Measurements from ENCODE around the gene PLD1. TPM values are rescaled to one million over a fixed set of nuclear protein-coding genes. Genes with fewer than 3 reads are reported as not detected.

The PLD1 gene
- total RNA-seq, 1 donor from 2014 or later: 13.9 TPM

GRCh38 chr3:171585039-171585438, 225.2 kb downstream of the PLD1 start:
- H3K4me1 Mint-ChIP-seq (ENCODE audit: unreplicated experiment): no peaks in the 10 kb centered on the region
- H3K4me3 Mint-ChIP-seq (ENCODE audit: unreplicated experiment): no peak overlapping the region
- TF ChIP-seq CTCF (IDR thresholded peaks at IDR 0.05): no peak
- no peaks in the 10 kb centered on the region for H3K36me3 Mint-ChIP-seq (ENCODE audit: unreplicated experiment)
- no peaks in the 10 kb centered on the region for H3K9me3 Mint-ChIP-seq (ENCODE audit: unreplicated experiment)
- peaks cover 4% of the 10 kb centered on the region for H3K27me3 Mint-ChIP-seq (ENCODE audit: unreplicated experiment)
- H3K27ac Mint-ChIP-seq (ENCODE audit: unreplicated experiment): no peak overlapping the region
- DNase-seq (ENCODE audit: extremely low spot score, unreplicated experiment): no peak

- Mint-ChIP-seq H3K27me3 (ENCODE audit: unreplicated experiment) (peaks cover 4% of the 10 kb centered on the region), H3K4me3 (ENCODE audit: unreplicated experiment) (no peak overlapping the region), H3K9me3 (ENCODE audit: unreplicated experiment) (no peaks in the 10 kb centered on the region), H3K4me1 (ENCODE audit: unreplicated experiment) (no peaks in the 10 kb centered on the region), H3K27ac (ENCODE audit: unreplicated experiment) (no peak overlapping the region), H3K36me3 (ENCODE audit: unreplicated experiment) (no peaks in the 10 kb centered on the region)
- DNase-seq (ENCODE audit: extremely low spot score, unreplicated experiment): no peak
- no peak for TF ChIP-seq CTCF (IDR thresholded peaks at IDR 0.05)
Measured at GRCh38 chr3:171584100-171584499, 226.2 kb downstream of the PLD1 start.

- H3K9me3 Mint-ChIP-seq (ENCODE audit: unreplicated experiment): peaks cover 10% of the 10 kb centered on the region
- no peaks in the 10 kb centered on the region for H3K27me3 Mint-ChIP-seq (ENCODE audit: unreplicated experiment)
- H3K4me3 Mint-ChIP-seq (ENCODE audit: unreplicated experiment): no peak overlapping the region
- H3K27ac Mint-ChIP-seq (ENCODE audit: unreplicated experiment): no peak overlapping the region
- DNase-seq (ENCODE audit: extremely low spot score, unreplicated experiment): no peak
- H3K36me3 Mint-ChIP-seq (ENCODE audit: unreplicated experiment): peaks cover 1% of the 10 kb centered on the region
- no peak for TF ChIP-seq CTCF (IDR thresholded peaks at IDR 0.05)
- H3K4me1 Mint-ChIP-seq (ENCODE audit: unreplicated experiment): no peaks in the 10 kb centered on the region
Measured at GRCh38 chr3:171574556-171575240, 235.6 kb downstream of the PLD1 start.

GRCh38 chr3:171569571-171570132, 240.6 kb downstream of the PLD1 start:
- H3K4me3 Mint-ChIP-seq (ENCODE audit: unreplicated experiment): no peak overlapping the region
- no peak for DNase-seq (ENCODE audit: extremely low spot score, unreplicated experiment)
- H3K36me3 Mint-ChIP-seq (ENCODE audit: unreplicated experiment): peaks cover 3% of the 10 kb centered on the region
- no peaks in the 10 kb centered on the region for H3K27me3 Mint-ChIP-seq (ENCODE audit: unreplicated experiment)
- H3K9me3 Mint-ChIP-seq (ENCODE audit: unreplicated experiment): peaks cover 10% of the 10 kb centered on the region
- no peak overlapping the region for H3K27ac Mint-ChIP-seq (ENCODE audit: unreplicated experiment)
- H3K4me1 Mint-ChIP-seq (ENCODE audit: unreplicated experiment): peaks cover 20% of the 10 kb centered on the region
- TF ChIP-seq CTCF (IDR thresholded peaks at IDR 0.05): no peak

GRCh38 chr3:171568766-171569165, 241.5 kb downstream of the PLD1 start:
- Mint-ChIP-seq H3K27ac (ENCODE audit: unreplicated experiment) (no peak overlapping the region), H3K27me3 (ENCODE audit: unreplicated experiment) (no peaks in the 10 kb centered on the region), H3K4me1 (ENCODE audit: unreplicated experiment) (peaks cover 21% of the 10 kb centered on the region), H3K36me3 (ENCODE audit: unreplicated experiment) (peaks cover 3% of the 10 kb centered on the region), H3K4me3 (ENCODE audit: unreplicated experiment) (no peak overlapping the region), H3K9me3 (ENCODE audit: unreplicated experiment) (peaks cover 8% of the 10 kb centered on the region)
- no peak for DNase-seq (ENCODE audit: extremely low spot score, unreplicated experiment)
- TF ChIP-seq CTCF (IDR thresholded peaks at IDR 0.05): no peak
